Smooth muscle cell of bladder (primary cell): ENCODE results near the gene TPD52L3. TPM values are rescaled to one million over a fixed set of nuclear protein-coding genes. Genes with fewer than 3 reads are reported as not detected.

Experiments used
- total RNA-seq: library from RNA; depleted of rRNA; stranded (reverse); fragments of >200 nt; gene quantifications from 2 replicates; pipeline ENCODE4 v1.2.3, GENCODE V29; 2014

The TPD52L3 gene
- total RNA-seq, result not detected in 2 replicates

DNA sequence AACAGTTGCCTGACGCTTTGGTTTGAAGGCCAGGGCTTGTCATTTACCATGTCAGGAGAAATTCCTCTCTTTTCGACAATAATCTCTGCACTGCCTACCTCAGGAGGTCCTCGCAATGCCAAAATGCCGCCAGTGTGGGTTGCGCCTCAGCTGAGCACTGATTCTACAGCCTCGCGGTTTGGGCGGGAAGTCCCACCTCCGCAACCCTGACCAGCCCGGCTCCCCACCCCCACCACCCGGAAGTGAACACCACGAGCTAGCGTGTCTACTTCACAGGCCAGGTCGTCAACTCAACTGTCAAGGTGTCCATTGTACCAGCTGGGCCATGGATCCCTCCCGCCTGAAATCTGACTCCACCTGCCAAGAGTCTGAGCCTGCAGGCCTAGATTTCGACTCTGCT lies at the start of gene TPD52L3:
Gene TPD52L3, plus strand, starts transcription at position 273 of the 400 bp plus-strand sequence. CDS start 221 bp downstream, outside the sequence.

Other genes starting within 250 kb of the TPD52L3 start
- 173 and 202 TPM in 2 replicates for gene IL33, start 112.6 kb upstream of the TPD52L3 start, total RNA-seq
- 39.7 and 46.5 TPM in 2 replicates for gene UHRF2, start 84.8 kb downstream of the TPD52L3 start, total RNA-seq